Testis (tissue), 3 donors: ENCODE measurements around the gene NPTN. TPM values are rescaled to one million over a fixed set of nuclear protein-coding genes. Genes with fewer than 3 reads are reported as not detected.

Source experiments
- DNase-seq: peaks from one replicate; pipeline ENCODE4 v3.0.0-alpha.2; 2019
- H3K27ac ChIP-seq, 2 donors: fragments of 200-600 bp; sonication (generic); one replicate each; pipeline ENCODE4 v1.5.1; 2019
- H3K27me3 ChIP-seq: fragments of 200-600 bp; sonication (generic); one replicate; pipeline ENCODE4 v1.5.1; 2019
- H3K36me3 ChIP-seq: fragments of 200-600 bp; sonication (generic); one replicate; pipeline ENCODE4 v1.5.1; 2017; ENCODE audit warnings: low read depth; ENCODE audit errors: missing control alignments
- H3K4me1 ChIP-seq: fragments of 200-600 bp; sonication (generic); one replicate; pipeline ENCODE4 v1.5.1; 2019
- H3K4me3 ChIP-seq, 2 donors: fragments of 200-600 bp; sonication (generic); one replicate each; pipeline ENCODE4 v1.5.1; 2017 to 2019
- H3K9me3 ChIP-seq: fragments of 200-600 bp; sonication (generic); one replicate; pipeline ENCODE4 v1.5.1; 2017
- POLR2A ChIP-seq: fragments of 450-650 bp; IDR thresholded peaks from one replicate; pipeline ENCODE4 v1.6.1; 2017; ENCODE audit warnings: antibody characterized with exemption, mild to moderate bottlenecking, moderate library complexity
- WGBS, 2 donors: methylation state at CpG; one replicate each; pipeline ENCODE4 v1.1.5; 2018; 5-methylcytosine and 5-hydroxymethylcytosine counted together
- intact Hi-C: fragments of 100-400 bp; cut with DNase I; formaldehyde crosslinking; loops from one replicate; pipeline ENCODE4 v1.15.1; 2023; ENCODE audit warnings: low total_unique reads
- polyA plus RNA-seq: library from polyadenylated mRNA; stranded (reverse); fragments of 350-450 nt; fragmentation: Illumina TruSeq; extraction: RNeasy Lipid Tissue Mini Kit (QIAGEN cat#74804); gene quantifications from one replicate; pipeline ENCODE4 v1.2.3, GENCODE V29; 2014; ENCODE audit warnings: low read depth, low replicate concordance; ENCODE audit not compliant: insufficient read depth
- total RNA-seq, 2 donors: library from RNA; depleted of rRNA; stranded (reverse); fragments of >200 nt; gene quantifications; one replicate each; pipeline ENCODE4 v1.2.3, GENCODE V29; 2016
- TF ChIP-seq, protein P1 (sequence below), 3 experiments: fragments of 450-650 bp in 2 of 3; fragments of 200-600 bp in 1 of 3; sonication (generic) in 1 of 3; IDR thresholded peaks; one replicate each; pipeline ENCODE4 v1.5.1; 2016 to 2019; ENCODE audit warnings: antibody characterized with exemption in 3 of 3, mild to moderate bottlenecking in 2 of 3, moderate library complexity in 1 of 3

Gene NPTN
- total and polyA plus RNA-seq, 3 donors from 2014 or later, result 177 to 256 (median 180) TPM

DNA sequence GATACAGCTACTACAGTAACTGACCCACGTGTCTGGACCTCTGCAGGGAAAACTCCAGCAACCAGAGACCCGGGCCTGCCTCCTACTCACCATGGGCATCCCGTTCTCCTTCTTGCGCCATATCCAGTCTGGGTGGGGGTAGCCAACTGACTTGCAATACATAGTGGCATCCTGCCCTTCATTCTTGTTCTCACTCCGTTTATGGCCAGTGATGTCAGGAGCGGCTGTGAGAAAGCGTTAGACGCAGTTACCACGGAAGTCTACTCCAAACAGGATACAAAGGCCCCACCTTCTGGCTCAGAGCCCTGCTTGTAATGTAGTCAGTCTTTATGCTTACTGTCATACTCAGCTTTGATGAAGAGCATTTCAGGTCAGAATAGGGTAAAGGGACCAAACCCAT, 59.6 kb downstream of the NPTN start:
- 81 to 92% methylated on average over 9 of the region's 9 CpGs for WGBS, 2 donors
- no peaks in the 10 kb centered on the region for H3K36me3 ChIP-seq
- no peak overlapping the region for H3K4me3 ChIP-seq
- H3K4me1 ChIP-seq, result no peaks in the 10 kb centered on the region
- DNase-seq, result no peak
- TF ChIP-seq, protein P1, sequence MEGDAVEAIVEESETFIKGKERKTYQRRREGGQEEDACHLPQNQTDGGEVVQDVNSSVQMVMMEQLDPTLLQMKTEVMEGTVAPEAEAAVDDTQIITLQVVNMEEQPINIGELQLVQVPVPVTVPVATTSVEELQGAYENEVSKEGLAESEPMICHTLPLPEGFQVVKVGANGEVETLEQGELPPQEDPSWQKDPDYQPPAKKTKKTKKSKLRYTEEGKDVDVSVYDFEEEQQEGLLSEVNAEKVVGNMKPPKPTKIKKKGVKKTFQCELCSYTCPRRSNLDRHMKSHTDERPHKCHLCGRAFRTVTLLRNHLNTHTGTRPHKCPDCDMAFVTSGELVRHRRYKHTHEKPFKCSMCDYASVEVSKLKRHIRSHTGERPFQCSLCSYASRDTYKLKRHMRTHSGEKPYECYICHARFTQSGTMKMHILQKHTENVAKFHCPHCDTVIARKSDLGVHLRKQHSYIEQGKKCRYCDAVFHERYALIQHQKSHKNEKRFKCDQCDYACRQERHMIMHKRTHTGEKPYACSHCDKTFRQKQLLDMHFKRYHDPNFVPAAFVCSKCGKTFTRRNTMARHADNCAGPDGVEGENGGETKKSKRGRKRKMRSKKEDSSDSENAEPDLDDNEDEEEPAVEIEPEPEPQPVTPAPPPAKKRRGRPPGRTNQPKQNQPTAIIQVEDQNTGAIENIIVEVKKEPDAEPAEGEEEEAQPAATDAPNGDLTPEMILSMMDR (IDR thresholded peaks at IDR 0.05), result no peak
- TF ChIP-seq POLR2A, result no peak
- no peaks in the 10 kb centered on the region for H3K9me3 ChIP-seq
- H3K27ac ChIP-seq, result no peak overlapping the region
- intact Hi-C loops, result no loop called here
- no peaks in the 10 kb centered on the region for H3K27me3 ChIP-seq

DNA sequence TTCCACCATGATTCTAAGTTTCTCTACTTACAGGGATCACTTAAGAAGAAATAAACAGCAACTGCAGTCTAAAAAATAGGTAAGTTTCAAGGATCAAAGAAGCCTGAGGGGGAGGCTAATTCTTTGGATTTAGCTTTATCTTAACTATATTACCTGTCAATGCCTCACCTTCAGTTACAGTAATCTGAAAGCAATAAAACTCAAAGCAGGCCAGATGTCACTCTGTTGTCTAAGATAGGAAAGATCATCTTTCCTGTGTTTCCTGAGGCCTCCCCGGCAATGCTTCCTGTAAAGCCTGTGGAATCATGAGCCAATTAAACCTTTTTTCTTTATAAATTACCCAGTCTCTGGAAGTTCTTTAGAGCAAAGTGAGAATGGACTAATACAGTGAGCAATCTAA, 60.2 kb downstream of the NPTN start:
- Histone ChIP-seq H3K36me3 (no peaks in the 10 kb centered on the region), H3K9me3 (no peaks in the 10 kb centered on the region), H3K27me3 (no peaks in the 10 kb centered on the region), H3K4me3 (no peak overlapping the region), H3K27ac (no peak overlapping the region), H3K4me1 (no peaks in the 10 kb centered on the region)
- TF ChIP-seq, protein P1 (IDR thresholded peaks at IDR 0.05), result no peak
- TF ChIP-seq POLR2A, result no peak
- 79 to 89% methylated on average over 1 of the region's 1 CpG for WGBS, 2 donors
- DNase-seq, result no peak
- intact Hi-C loops, result no loop called here

DNA sequence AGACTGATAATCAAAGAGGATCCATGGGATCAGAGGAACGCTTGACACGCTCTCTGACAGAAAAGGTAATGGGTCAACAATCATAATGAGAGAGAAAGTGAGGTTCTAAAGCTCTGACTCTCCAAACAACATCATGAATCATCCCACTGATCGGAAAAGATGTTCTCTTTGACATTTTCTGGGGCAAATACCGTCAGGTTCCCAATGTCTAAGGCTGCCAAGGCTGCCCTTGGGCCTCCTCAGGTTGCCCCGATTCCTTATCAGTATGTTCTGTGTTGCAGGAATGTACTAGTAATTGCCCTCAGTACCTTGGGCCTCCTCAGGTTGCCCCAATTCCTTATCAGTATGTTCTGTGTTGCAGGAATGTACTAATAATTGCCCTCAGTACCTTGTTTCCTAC, 60.9 kb downstream of the NPTN start:
- intact Hi-C loops, result no loop called here
- H3K4me1 ChIP-seq, result no peaks in the 10 kb centered on the region
- DNase-seq, result no peak
- no peaks in the 10 kb centered on the region for H3K9me3 ChIP-seq
- H3K27me3 ChIP-seq, result no peaks in the 10 kb centered on the region
- no peak overlapping the region for H3K4me3 ChIP-seq
- no peaks in the 10 kb centered on the region for H3K36me3 ChIP-seq
- no peak overlapping the region for H3K27ac ChIP-seq
- TF ChIP-seq POLR2A, result no peak
- TF ChIP-seq, protein P1 (IDR thresholded peaks at IDR 0.05), result no peak
- 73 to 83% methylated on average over 5 of the region's 5 CpGs for WGBS, 2 donors

DNA sequence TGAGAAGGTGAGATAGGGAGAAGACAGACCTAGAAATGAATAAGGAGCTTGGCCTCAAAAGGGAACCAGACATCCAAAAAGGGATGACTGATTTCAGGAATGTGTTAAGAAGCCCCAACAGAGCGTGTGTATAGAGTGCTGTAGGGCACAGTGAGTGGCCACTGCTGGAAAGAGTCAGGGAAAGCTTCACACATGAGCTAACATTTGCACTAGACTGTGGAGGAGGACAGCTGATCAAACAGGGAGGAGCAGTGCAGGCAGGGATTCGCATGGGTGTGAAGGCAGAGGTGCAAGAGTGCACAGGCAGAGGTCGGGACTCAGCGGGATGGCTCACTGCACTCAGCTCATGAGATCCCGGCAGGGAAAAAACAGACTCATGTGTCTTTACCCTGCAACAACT, 61.8 kb downstream of the NPTN start:
- no peak for TF ChIP-seq POLR2A
- TF ChIP-seq, protein P1 (IDR thresholded peaks at IDR 0.05), result no peak
- no peaks in the 10 kb centered on the region for H3K4me1 ChIP-seq
- WGBS, 2 donors, result 78 to 86% methylated on average over 5 of the region's 5 CpGs
- intact Hi-C loops, result no loop called here
- H3K27me3 ChIP-seq, result no peaks in the 10 kb centered on the region
- H3K36me3 ChIP-seq, result no peaks in the 10 kb centered on the region
- H3K9me3 ChIP-seq, result no peaks in the 10 kb centered on the region
- no peak overlapping the region for H3K4me3 ChIP-seq
- no peak overlapping the region for H3K27ac ChIP-seq
- DNase-seq, result no peak

DNA sequence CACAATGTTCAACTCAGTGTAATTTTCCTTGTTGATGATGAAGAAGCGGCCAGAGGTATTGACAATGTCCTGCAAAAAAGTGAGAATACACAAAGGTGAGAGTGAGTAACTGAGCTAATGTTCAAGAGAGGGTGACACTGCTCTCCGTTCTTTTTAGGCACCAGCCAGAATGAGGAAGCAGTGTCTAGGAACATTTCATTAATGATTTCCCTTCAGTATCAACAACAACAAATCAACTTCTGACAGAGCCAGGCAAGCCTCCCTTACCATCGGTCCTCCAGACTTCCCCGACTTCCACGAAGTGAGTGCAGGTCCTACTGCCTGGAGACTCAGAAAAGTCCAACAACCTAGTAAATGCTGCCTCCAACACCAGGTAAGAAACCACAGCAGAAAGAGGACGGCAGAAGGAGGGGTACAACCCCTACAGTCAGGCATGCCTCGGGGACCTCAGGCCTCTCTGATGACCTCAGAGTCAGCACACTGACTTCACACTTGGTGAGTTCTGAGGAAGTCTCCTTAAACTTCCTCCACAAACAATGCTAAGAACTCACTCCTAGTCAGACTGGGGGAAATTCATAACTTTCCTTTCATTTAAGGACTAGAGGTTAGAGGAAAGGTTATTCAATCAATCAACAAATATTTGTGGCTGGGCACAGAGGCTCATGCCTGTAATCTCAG, 62.7 kb downstream of the NPTN start:
- Histone ChIP-seq H3K4me3 (no peak overlapping the region), H3K27me3 (no peaks in the 10 kb centered on the region), H3K9me3 (no peaks in the 10 kb centered on the region), H3K36me3 (no peaks in the 10 kb centered on the region), H3K27ac (no peak overlapping the region), H3K4me1 (no peaks in the 10 kb centered on the region)
- 82 to 86% methylated on average over 7 of the region's 7 CpGs for WGBS, 2 donors
- TF ChIP-seq, protein P1 (IDR thresholded peaks at IDR 0.05), result no peak
- no peak for TF ChIP-seq POLR2A
- DNase-seq, result no peak
- intact Hi-C loops, result no loop called here
